Erythroblast (primary cell): Measurements from ENCODE around the gene LPAR2.

ENCODE experiments used
- GATA1 ChIP-seq: IDR thresholded peaks from 2 replicates; pipeline ENCODE4 v1.6.1; 2011; ENCODE audit warnings: low read depth, mild to moderate bottlenecking, control low read depth, low read length, moderate library complexity
- POLR2A ChIP-seq: IDR thresholded peaks from 2 replicates; pipeline ENCODE4 v1.6.1; 2011; ENCODE audit warnings: mild to moderate bottlenecking, low read length

DNA sequence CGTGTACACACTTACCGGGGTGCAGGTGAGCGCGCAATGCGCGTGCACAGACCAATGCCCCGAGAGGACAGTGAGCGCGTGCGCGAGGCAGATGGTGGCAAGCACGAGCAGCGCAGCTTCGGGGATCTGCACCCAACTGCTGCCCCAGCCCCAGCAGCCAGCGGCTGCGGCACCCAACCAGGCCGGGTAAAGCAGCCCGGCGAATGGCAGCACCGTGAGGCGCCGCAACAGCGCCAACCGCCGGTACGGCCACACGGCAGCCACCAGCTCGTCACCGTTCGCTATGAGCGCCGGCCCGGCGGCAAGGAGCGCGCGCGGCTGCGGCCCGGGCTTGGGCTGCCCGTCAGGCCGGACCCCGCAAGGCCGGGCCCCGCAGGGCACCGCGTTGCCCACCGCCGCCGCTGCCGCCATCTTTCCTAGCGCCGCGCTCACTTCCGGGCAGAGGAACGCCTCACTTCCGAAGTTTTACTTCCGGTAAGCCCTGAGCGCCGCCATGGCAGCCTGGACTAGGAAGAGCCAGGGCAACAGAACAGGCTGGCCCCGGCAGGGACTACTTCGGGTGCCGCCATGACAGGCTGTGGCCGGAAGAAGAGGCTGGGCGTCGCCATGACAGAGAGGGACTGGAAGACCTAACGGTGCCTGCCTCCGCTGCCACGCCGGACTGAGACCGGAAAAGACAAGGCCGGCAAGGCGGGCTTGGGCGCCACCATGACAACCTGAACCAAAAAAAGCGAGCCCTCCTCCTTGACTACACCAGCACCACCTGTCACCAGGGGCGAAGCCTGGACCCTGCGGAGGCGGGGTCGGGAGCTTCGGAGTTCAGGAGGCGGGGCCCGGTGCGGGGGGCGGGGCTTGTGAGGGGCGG, 35.5 kb upstream of the LPAR2 start, which contains the start of gene ATP13A1:
- TF ChIP-seq GATA1 = no peak
- TF ChIP-seq POLR2A = peak; percentile 85
